22Rv1 (cell line): ENCODE results near the gene ATP2C2.

ENCODE experiments used
- ZFX ChIP-seq: fragments of 450-650 bp; IDR thresholded peaks from 2 replicates; pipeline ENCODE4 v1.6.1; 2017; ENCODE audit warnings: antibody characterized with exemption, borderline replicate concordance
- TF ChIP-seq, protein P1 (sequence below): fragments of 450-650 bp; IDR thresholded peaks from 2 replicates; pipeline ENCODE4 v1.5.1; 2017; ENCODE audit warnings: mild to moderate bottlenecking

DNA sequence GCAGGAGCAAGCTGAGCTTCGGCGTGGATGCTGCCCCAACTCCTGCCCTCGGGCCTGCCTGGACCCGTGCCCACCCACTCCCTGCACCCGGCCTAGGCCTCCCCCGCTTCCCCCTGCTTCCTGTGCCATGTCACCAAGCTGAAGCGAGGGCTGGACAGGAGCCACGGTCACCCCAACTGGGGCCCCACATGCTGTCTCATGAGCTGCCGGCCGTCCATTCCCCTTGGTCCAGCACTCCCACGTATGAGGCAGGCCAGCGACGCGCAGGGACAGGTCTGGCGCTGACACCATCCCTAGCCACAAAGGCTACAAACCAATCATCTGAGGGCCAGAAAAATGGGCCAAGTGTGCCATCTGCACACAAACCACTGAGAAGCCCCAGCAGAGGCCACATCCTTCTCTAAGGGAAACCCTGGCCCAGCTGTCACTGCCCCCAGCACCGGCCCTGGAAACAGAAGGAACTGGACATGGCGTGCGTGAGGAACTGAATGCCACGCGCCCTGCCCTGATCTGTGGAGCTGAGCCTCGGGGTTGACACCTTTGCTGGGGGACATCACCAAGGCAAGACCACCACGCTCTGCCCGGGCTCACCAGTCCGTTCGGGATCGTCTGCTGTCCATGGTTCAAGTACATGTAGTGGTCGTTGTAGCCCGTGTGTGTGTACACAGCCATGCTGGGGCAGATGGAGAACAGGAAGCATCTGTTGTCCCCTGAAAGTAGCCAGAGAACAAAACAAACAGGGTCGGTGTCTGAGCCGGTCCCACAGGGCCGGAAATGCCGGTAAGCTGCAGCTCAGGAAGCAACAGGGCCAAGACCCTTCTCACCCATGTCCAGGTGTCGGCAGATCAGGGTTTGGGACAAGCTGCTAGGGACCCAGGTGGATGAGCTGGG lies 113.9 kb downstream of the ATP2C2 start:
- TF ChIP-seq, protein P1, sequence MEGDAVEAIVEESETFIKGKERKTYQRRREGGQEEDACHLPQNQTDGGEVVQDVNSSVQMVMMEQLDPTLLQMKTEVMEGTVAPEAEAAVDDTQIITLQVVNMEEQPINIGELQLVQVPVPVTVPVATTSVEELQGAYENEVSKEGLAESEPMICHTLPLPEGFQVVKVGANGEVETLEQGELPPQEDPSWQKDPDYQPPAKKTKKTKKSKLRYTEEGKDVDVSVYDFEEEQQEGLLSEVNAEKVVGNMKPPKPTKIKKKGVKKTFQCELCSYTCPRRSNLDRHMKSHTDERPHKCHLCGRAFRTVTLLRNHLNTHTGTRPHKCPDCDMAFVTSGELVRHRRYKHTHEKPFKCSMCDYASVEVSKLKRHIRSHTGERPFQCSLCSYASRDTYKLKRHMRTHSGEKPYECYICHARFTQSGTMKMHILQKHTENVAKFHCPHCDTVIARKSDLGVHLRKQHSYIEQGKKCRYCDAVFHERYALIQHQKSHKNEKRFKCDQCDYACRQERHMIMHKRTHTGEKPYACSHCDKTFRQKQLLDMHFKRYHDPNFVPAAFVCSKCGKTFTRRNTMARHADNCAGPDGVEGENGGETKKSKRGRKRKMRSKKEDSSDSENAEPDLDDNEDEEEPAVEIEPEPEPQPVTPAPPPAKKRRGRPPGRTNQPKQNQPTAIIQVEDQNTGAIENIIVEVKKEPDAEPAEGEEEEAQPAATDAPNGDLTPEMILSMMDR, result no peak
- TF ChIP-seq ZFX, result no peak
